ENCODE measurements around the gene SIVA1. TPM values are rescaled to one million over a fixed set of nuclear protein-coding genes. Genes with fewer than 3 reads are reported as not detected.
"Not testable (repeated sequence)": the region's sequence is repeated elsewhere in the genome, so short reads cannot be mapped to it uniquely, and the experiment has no call there.

SIVA1 gene
- total RNA-seq, 1 experiment from 2014 or later = 105 TPM

- TF ChIP-seq CTCF (IDR thresholded peaks at IDR 0.05; ENCODE audit: insufficient read depth in 1 of 2, low read depth in 1 of 2, low read length in 1 of 2, severe bottlenecking in 1 of 2, unreplicated experiment in 1 of 2) = no peak
- Histone ChIP-seq H3K4me3 (ENCODE audit: low read depth, low read length) (no peak overlapping the region), H3K4me1 (peaks cover 6% of the 10 kb centered on the region), H3K9me3 (no peaks in the 10 kb centered on the region), H3K27me3 (replicated peaks; ENCODE audit: control insufficient read depth, insufficient read depth, low read length) (no peaks in the 10 kb centered on the region), H3K36me3 (ENCODE audit: control insufficient read depth, insufficient read depth, low read length) (no peaks in the 10 kb centered on the region)
- Mint-ChIP-seq H3K27ac (ENCODE audit: unreplicated experiment) (no peak overlapping the region), H3K27me3 (ENCODE audit: insufficient read depth, unreplicated experiment) (peaks cover 7% of the 10 kb centered on the region), H3K9me3 (ENCODE audit: unreplicated experiment) (no peaks in the 10 kb centered on the region), H3K4me3 (ENCODE audit: unreplicated experiment) (no peak overlapping the region), H3K36me3 (ENCODE audit: insufficient read depth, unreplicated experiment) (peaks cover 11% of the 10 kb centered on the region), H3K4me1 (ENCODE audit: low read depth, unreplicated experiment) (no peaks in the 10 kb centered on the region)
- no peak for DNase-seq
- intact Hi-C loops (cut with micrococcal nuclease; ENCODE audit: unreplicated experiment) = no loop called here
- POLR2A ChIA-PET = interaction anchor here (0.6 kb wide), 1 partner anchor 10 kb away, joined by 4 read pairs; no protein-coding TSS in a partner anchor
- BruUV-seq (replicated peaks) = no TSS peak
- CTCF ChIA-PET = no interaction called here
These were observed 24.3 kb upstream of the SIVA1 start for GRCh38 chr14:104728631-104729030.

- CTCF ChIA-PET; H3K27me3 Mint-ChIP-seq (ENCODE audit: insufficient read depth, unreplicated experiment); H3K27ac Mint-ChIP-seq (ENCODE audit: unreplicated experiment); DNase-seq; BruUV-seq (replicated peaks); H3K4me1 ChIP-seq; H3K9me3 Mint-ChIP-seq (ENCODE audit: unreplicated experiment); H3K4me3 ChIP-seq (ENCODE audit: low read depth, low read length); intact Hi-C loops (cut with micrococcal nuclease; ENCODE audit: unreplicated experiment); H3K27me3 ChIP-seq (replicated peaks; ENCODE audit: control insufficient read depth, insufficient read depth, low read length); H3K9me3 ChIP-seq; H3K36me3 ChIP-seq (ENCODE audit: control insufficient read depth, insufficient read depth, low read length); POLR2A ChIA-PET; H3K4me1 Mint-ChIP-seq (ENCODE audit: low read depth, unreplicated experiment); H3K4me3 Mint-ChIP-seq (ENCODE audit: unreplicated experiment): not testable (repeated sequence)
- H3K36me3 Mint-ChIP-seq (ENCODE audit: insufficient read depth, unreplicated experiment) = peaks cover 11% of the 10 kb centered on the region
These were observed 23.6 kb upstream of the SIVA1 start for GRCh38 chr14:104729176-104729834.

- Histone ChIP-seq H3K9me3 (no peaks in the 10 kb centered on the region), H3K4me3 (ENCODE audit: low read depth, low read length) (no peak overlapping the region), H3K4me1 (peaks cover under 1% of the 10 kb centered on the region; the same call in 1 of the 2 replicates), H3K36me3 (ENCODE audit: control insufficient read depth, insufficient read depth, low read length) (no peaks in the 10 kb centered on the region), H3K27me3 (replicated peaks; ENCODE audit: control insufficient read depth, insufficient read depth, low read length) (no peaks in the 10 kb centered on the region)
- H3K36me3 Mint-ChIP-seq (ENCODE audit: insufficient read depth, unreplicated experiment) = peaks cover 11% of the 10 kb centered on the region
- no peak for DNase-seq
- H3K9me3 Mint-ChIP-seq (ENCODE audit: unreplicated experiment) = no peaks in the 10 kb centered on the region
- intact Hi-C loops (cut with micrococcal nuclease; ENCODE audit: unreplicated experiment) = no loop called here
- POLR2A ChIA-PET = no interaction called here
- CTCF ChIA-PET = no interaction called here
- H3K4me3 Mint-ChIP-seq (ENCODE audit: unreplicated experiment) = no peak overlapping the region
- no TSS peak for BruUV-seq (replicated peaks)
- TF ChIP-seq CTCF (IDR thresholded peaks at IDR 0.05; ENCODE audit: insufficient read depth in 1 of 2, low read depth in 1 of 2, low read length in 1 of 2, severe bottlenecking in 1 of 2, unreplicated experiment in 1 of 2) = no peak
- no peak overlapping the region for H3K27ac Mint-ChIP-seq (ENCODE audit: unreplicated experiment)
- no peaks in the 10 kb centered on the region for H3K4me1 Mint-ChIP-seq (ENCODE audit: low read depth, unreplicated experiment)
- H3K27me3 Mint-ChIP-seq (ENCODE audit: insufficient read depth, unreplicated experiment) = peaks cover 7% of the 10 kb centered on the region
These were observed 23.1 kb upstream of the SIVA1 start for GRCh38 chr14:104729835-104730181.
